Liver (tissue), 9 donors: ENCODE measurements around the gene GALNT10. TPM values are rescaled to one million over a fixed set of nuclear protein-coding genes. Genes with fewer than 3 reads are reported as not detected.

ENCODE experiments used
- DNase-seq: peaks from one replicate; pipeline ENCODE4 v3.0.0-alpha.2; 2017; ENCODE audit warnings: low spot score
- H3K27ac ChIP-seq, 2 donors: one replicate each; pipeline ENCODE4 v1.7.0; 2013; ENCODE audit warnings: inconsistent platforms in 2 of 2, low read length in 2 of 2, control low read depth in 1 of 2, low read depth in 1 of 2, mild to moderate bottlenecking in 1 of 2
- H3K27me3 ChIP-seq, 4 donors: one replicate each; pipeline versions ENCODE4 v1.6.1 to v1.7.0; 2013; ENCODE audit warnings: low read length in 3 of 4, inconsistent platforms in 1 of 4, mild to moderate bottlenecking in 1 of 4, moderate library complexity in 1 of 4; ENCODE audit not compliant: control insufficient read depth in 4 of 4, insufficient read depth in 4 of 4
- H3K36me3 ChIP-seq, 4 donors: one replicate each; pipeline versions ENCODE4 v1.6.1 to v1.7.0; 2013; ENCODE audit warnings: low read length in 3 of 4, mild to moderate bottlenecking in 3 of 4, low read depth in 1 of 4, moderate library complexity in 1 of 4; ENCODE audit not compliant: control insufficient read depth in 4 of 4, insufficient read depth in 3 of 4
- H3K4me1 ChIP-seq, 4 donors: one replicate each; pipeline versions ENCODE4 v1.6.1 to v1.7.0; 2013; ENCODE audit warnings: low read length in 3 of 4, mild to moderate bottlenecking in 3 of 4, moderate library complexity in 1 of 4; ENCODE audit not compliant: control insufficient read depth in 4 of 4, insufficient read depth in 4 of 4
- H3K4me3 ChIP-seq, 3 donors: one replicate each; pipeline versions ENCODE4 v1.6.1 to v1.7.0; 2013; ENCODE audit warnings: low read length in 3 of 3, control low read depth in 1 of 3, low read depth in 1 of 3, mild to moderate bottlenecking in 1 of 3
- H3K9ac ChIP-seq, 2 donors: one replicate each; pipeline ENCODE4 v1.7.0; 2013; ENCODE audit warnings: low read length in 2 of 2, mild to moderate bottlenecking in 2 of 2, moderate library complexity in 2 of 2, control low read depth in 1 of 2, low read depth in 1 of 2
- H3K9me3 ChIP-seq, 4 donors: one replicate each; pipeline versions ENCODE4 v1.6.1 to v1.7.0; 2013; ENCODE audit warnings: low read length in 3 of 4; ENCODE audit not compliant: control insufficient read depth in 4 of 4
- ATF3 ChIP-seq: IDR thresholded peaks from 2 replicates; pipeline ENCODE4 v1.6.1; 2016; ENCODE audit warnings: antibody characterized with exemption
- CTCF ChIP-seq: fragments of 150-350 bp; IDR thresholded peaks from 2 replicates; pipeline ENCODE4 v1.5.1; 2017; ENCODE audit warnings: improper control_type of control experiment, low read depth, low read length; ENCODE audit not compliant: missing input control
- EGR1 ChIP-seq, 2 donors: IDR thresholded peaks; 2 replicates each; pipeline ENCODE4 v1.6.1; 2016 to 2018; ENCODE audit warnings: antibody characterized with exemption in 2 of 2, low read depth in 2 of 2
- FOXA1 ChIP-seq: IDR thresholded peaks from 2 replicates; pipeline ENCODE4 v1.6.1; 2016; ENCODE audit warnings: antibody characterized with exemption
- FOXA2 ChIP-seq: IDR thresholded peaks from 2 replicates; pipeline ENCODE4 v1.6.1; 2016; ENCODE audit warnings: antibody characterized with exemption
- GABPA ChIP-seq, 2 donors: IDR thresholded peaks in 1 of 2; conservative IDR thresholded peaks in 1 of 2; 2 replicates each; pipeline ENCODE4 v1.6.1; 2016; ENCODE audit warnings: antibody characterized with exemption in 2 of 2, mild to moderate bottlenecking in 1 of 2, moderate library complexity in 1 of 2
- HNF4G ChIP-seq: IDR thresholded peaks from 2 replicates; pipeline ENCODE4 v1.6.1; 2016; ENCODE audit warnings: antibody characterized with exemption
- JUND ChIP-seq, 2 donors: IDR thresholded peaks; 2 replicates each; pipeline ENCODE4 v1.6.1; 2016; ENCODE audit warnings: antibody characterized with exemption in 2 of 2
- MAX ChIP-seq: IDR thresholded peaks from 2 replicates; pipeline ENCODE4 v1.6.1; 2016; ENCODE audit warnings: antibody characterized with exemption
- NR2F2 ChIP-seq: IDR thresholded peaks from 2 replicates; pipeline ENCODE4 v1.6.1; 2016; ENCODE audit warnings: antibody characterized with exemption
- RAD21 ChIP-seq, 2 donors: IDR thresholded peaks; 2 replicates each; pipeline ENCODE4 v1.6.1; 2016; ENCODE audit warnings: antibody characterized with exemption in 2 of 2, mild to moderate bottlenecking in 2 of 2
- REST ChIP-seq: IDR thresholded peaks from 2 replicates; pipeline ENCODE4 v1.6.1; 2016; ENCODE audit warnings: antibody characterized with exemption, mild to moderate bottlenecking
- RXRA ChIP-seq, 2 donors: IDR thresholded peaks; 2 replicates each; pipeline ENCODE4 v1.6.1; 2017 to 2018; ENCODE audit warnings: antibody characterized with exemption in 2 of 2, mild to moderate bottlenecking in 1 of 2
- SP1 ChIP-seq: IDR thresholded peaks from 2 replicates; pipeline ENCODE4 v1.6.1; 2018; ENCODE audit warnings: antibody characterized with exemption, mild to moderate bottlenecking
- TAF1 ChIP-seq: conservative IDR thresholded peaks from 2 replicates; pipeline ENCODE4 v1.6.1; 2016; ENCODE audit warnings: antibody characterized with exemption, mild to moderate bottlenecking
- YY1 ChIP-seq: IDR thresholded peaks from 2 replicates; pipeline ENCODE4 v1.6.1; 2016; ENCODE audit warnings: antibody characterized with exemption, mild to moderate bottlenecking
- ZBTB33 ChIP-seq: IDR thresholded peaks from 2 replicates; pipeline ENCODE4 v1.6.1; 2016; ENCODE audit warnings: antibody characterized with exemption
- WGBS: extraction: QIAGEN DNeasy Blood & Tissue Kit; methylation state at CpG from one replicate; pipeline ENCODE4 v1.1.7; 2013; 5-methylcytosine and 5-hydroxymethylcytosine counted together
- polyA plus RNA-seq, 2 donors: library from polyadenylated mRNA; stranded (reverse) in 1 of 2; unstranded in 1 of 2; fragments of 200-250 nt in 1 of 2; fragments of >200 nt in 1 of 2; fragmentation: Nextera tagmentation in 1 of 2; extraction: Ambion mirVana in 1 of 2; gene quantifications; one replicate each; pipeline versions ENCODE4 v1.2.1 to v1.2.3, GENCODE V29; 2013 to 2015
- total RNA-seq, 2 donors: library from RNA; depleted of rRNA; stranded (reverse); fragments of >200 nt; gene quantifications; one replicate each; pipeline ENCODE4 v1.2.3, GENCODE V29; 2014
- donor health status: healthy.
- donor health status: healthy.
- donor health status: healthy.
- donor health status: healthy.
- donor health status: healthy.

The GALNT10 gene
- total and polyA plus RNA-seq, 4 donors = 1.1 to 17.8 (median 5.3) TPM

GRCh38 chr5:154196281-154196680, 5.7 kb downstream of the GALNT10 start:
- H3K27ac ChIP-seq = no peak overlapping the region
- no peaks in the 10 kb centered on the region for H3K36me3 ChIP-seq
- TF ChIP-seq CTCF (no peak), GABPA (IDR thresholded peaks at IDR 0.05 in 1 of 2, conservative IDR thresholded peaks at IDR 0.05 in 1 of 2) (no peak), REST (no peak), RXRA (IDR thresholded peaks at IDR 0.05) (no peak), FOXA2 (no peak), ATF3 (no peak), HNF4G (no peak), RAD21 (IDR thresholded peaks at IDR 0.05) (no peak), FOXA1 (no peak), ZBTB33 (no peak), EGR1 (IDR thresholded peaks at IDR 0.05; ENCODE audit: low read depth in 2 of 2) (no peak), MAX (no peak), SP1 (no peak), NR2F2 (no peak), TAF1 (no peak), JUND (IDR thresholded peaks at IDR 0.05) (no peak), YY1 (no peak)

More at GRCh38 chr5:154196281-154196680, 5.7 kb downstream of the GALNT10 start:
- Histone ChIP-seq H3K9me3 (no peaks in the 10 kb centered on the region), H3K9ac (no peak overlapping the region), H3K4me1 (peaks cover 0 to 5% (median 1%) of the 10 kb centered on the region in 4 donors), H3K27me3 (no peaks in the 10 kb centered on the region), H3K4me3 (no peak overlapping the region)
- 100% methylated on average over 1 of the region's 1 CpG for WGBS
- DNase-seq = no peak
